Measurements from ENCODE around the gene GOLPH3. TPM values are rescaled to one million over a fixed set of nuclear protein-coding genes. Genes with fewer than 3 reads are reported as not detected.

GOLPH3 gene

Small RNAs within 50 kb of the gene (small RNA-seq; reads per million reads assigned to genes)
- not detected for gene RF00019 (ENCODE audit: insufficient read depth)
